ENCODE data around the gene CEBPG. TPM values are rescaled to one million over a fixed set of nuclear protein-coding genes. Genes with fewer than 3 reads are reported as not detected.

The CEBPG gene
- polyA plus RNA-seq, 1 donor from 2014 or later: 67.5 TPM

GRCh38 chr19:33376423-33376822, 2.9 kb downstream of the CEBPG start (continued):
- no peak for TF ChIP-seq TAF1 (IDR thresholded peaks at IDR 0.05; ENCODE audit: low read depth)
- TF ChIP-seq MXI1 (conservative IDR thresholded peaks at IDR 0.05; ENCODE audit: poor library complexity, severe bottlenecking): no peak

GRCh38 chr19:33376941-33377557, 3.5 kb downstream of the CEBPG start:
- TF ChIP-seq SMC3 (conservative IDR thresholded peaks at IDR 0.05; ENCODE audit: poor library complexity): no peak
- no peak overlapping the region for H2AFZ ChIP-seq (ENCODE audit: low read depth, low read length)
- H3K9me2 ChIP-seq (ENCODE audit: insufficient read depth, low read length): no peaks in the 10 kb centered on the region
- no peaks in the 10 kb centered on the region for H3F3A ChIP-seq (ENCODE audit: insufficient read depth, low read length, poor library complexity, severe bottlenecking)
- peaks cover 13% of the 10 kb centered on the region for H4K20me1 ChIP-seq (ENCODE audit: insufficient read depth)
- H3K36me3 ChIP-seq (ENCODE audit: insufficient read depth, low read length): peaks cover 6% of the 10 kb centered on the region
- H3K79me2 ChIP-seq (replicated peaks; ENCODE audit: insufficient read depth, low read length): peaks cover 80% of the 10 kb centered on the region
- no peak overlapping the region for H3K27ac ChIP-seq (ENCODE audit: low read length)
- no peak overlapping the region for H3K4me2 ChIP-seq (ENCODE audit: low read length)
- no peak overlapping the region for H3K9ac ChIP-seq (ENCODE audit: low read length)
- H3K4me3 ChIP-seq (ENCODE audit: low read length): no peak overlapping the region
- H3K9me3 ChIP-seq (ENCODE audit: low read length): no peaks in the 10 kb centered on the region
- no peaks in the 10 kb centered on the region for H3K27me3 ChIP-seq (ENCODE audit: insufficient read depth, low read depth, low read length)

- H3K27ac ChIP-seq (ENCODE audit: low read length): no peak overlapping the region
- peaks cover 83% of the 10 kb centered on the region for H3K79me2 ChIP-seq (replicated peaks; ENCODE audit: insufficient read depth, low read length)
Measured at GRCh38 chr19:33377586-33378475, 4.3 kb downstream of the CEBPG start.

More at GRCh38 chr19:33377586-33378475, 4.3 kb downstream of the CEBPG start:
- H3K36me3 ChIP-seq (ENCODE audit: insufficient read depth, low read length): peaks cover 6% of the 10 kb centered on the region
- no peaks in the 10 kb centered on the region for H3F3A ChIP-seq (ENCODE audit: insufficient read depth, low read length, poor library complexity, severe bottlenecking)
- H3K9me2 ChIP-seq (ENCODE audit: insufficient read depth, low read length): no peaks in the 10 kb centered on the region
- peaks cover 13% of the 10 kb centered on the region for H4K20me1 ChIP-seq (ENCODE audit: insufficient read depth)
- TF ChIP-seq REST (IDR thresholded peaks at IDR 0.05; ENCODE audit: borderline replicate concordance): no peak
- no peak for TF ChIP-seq MXI1 (conservative IDR thresholded peaks at IDR 0.05; ENCODE audit: poor library complexity, severe bottlenecking)
- TF ChIP-seq SMC3 (conservative IDR thresholded peaks at IDR 0.05; ENCODE audit: poor library complexity): no peak
- no peak for TF ChIP-seq EP300 (conservative IDR thresholded peaks at IDR 0.05; ENCODE audit: poor library complexity, severe bottlenecking)
- TF ChIP-seq CTCF (IDR thresholded peaks at IDR 0.05; ENCODE audit: poor library complexity, severe bottlenecking): no peak
- TF ChIP-seq TAF1 (IDR thresholded peaks at IDR 0.05; ENCODE audit: low read depth): no peak
- TF ChIP-seq RAD21 (conservative IDR thresholded peaks at IDR 0.05): no peak
- no peak for TF ChIP-seq POLR2AphosphoS5 (IDR thresholded peaks at IDR 0.05)
- no peak for TF ChIP-seq EZH2 (IDR thresholded peaks at IDR 0.05; ENCODE audit: borderline replicate concordance, insufficient read depth, low read length, poor library complexity, severe bottlenecking)
- no peak overlapping the region for H3K9ac ChIP-seq (ENCODE audit: low read length)
- H2AFZ ChIP-seq (ENCODE audit: low read depth, low read length): no peak overlapping the region
- no peak overlapping the region for H3K4me3 ChIP-seq (ENCODE audit: low read length)
- no peak overlapping the region for H3K4me2 ChIP-seq (ENCODE audit: low read length)
- no peaks in the 10 kb centered on the region for H3K9me3 ChIP-seq (ENCODE audit: low read length)
- H3K27me3 ChIP-seq (ENCODE audit: insufficient read depth, low read depth, low read length): no peaks in the 10 kb centered on the region
